HepG2 (cell line): ENCODE data around the gene ABCC5. TPM values are rescaled to one million over a fixed set of nuclear protein-coding genes. Genes with fewer than 3 reads are reported as not detected.

ENCODE experiments used
- ATAC-seq: fragments of 200-7000 bp; cut with Tn5 transposase; 3 replicates; pipeline ENCODE4 v1.9.1; 2020; ENCODE audit warnings: mild to moderate bottlenecking, moderate library complexity
- BruUV-seq: library from RNA; stranded (reverse); fragments of 400-500 nt; replicated peaks from 2 replicates; lab custom pipeline; 2021; lab: Mats Ljungman, UMichigan
- CTCF ChIA-PET: fragments of 300-600 bp; formaldehyde crosslinking; extraction: SDS; loops from one replicate; lab custom pipeline; 2021; ENCODE audit warnings: low total read pairs, inconsistent platforms, low intra/inter-chr PET ratio; lab: Yijun Ruan, JAX
- POLR2A ChIA-PET: fragments of 350-600 bp; sonication (Branson Sonifier 250); formaldehyde crosslinking; loops from one replicate; lab custom pipeline; 2020; ENCODE audit warnings: antibody characterized with exemption, inconsistent platforms; lab: Yijun Ruan, JAX
- DNase-seq: peaks from one replicate; pipeline ENCODE4 v3.0.0-alpha.2; 2015; ENCODE audit warnings: low spot score
- FAIRE-seq: peaks from 3 replicates; lab custom pipeline; 2011; peaks lifted over from hg19 to GRCh38; lab: Jason Lieb, UNC
- H2AFZ ChIP-seq: one replicate; pipeline ENCODE4 v1.6.1; 2011; ENCODE audit warnings: low read length, inconsistent platforms
- H3K27ac ChIP-seq: fragments of 300-600 bp; 3 replicates; pipeline ENCODE4 v1.8.0; 2011; ENCODE audit warnings: mixed run types, mild to moderate bottlenecking, mixed read lengths, low read length, inconsistent platforms; ENCODE audit not compliant: insufficient read depth; ENCODE audit errors: extremely low read length
- H3K27me3 ChIP-seq, 2 experiments: fragments of 200-600 bp in 1 of 2; 2 replicates in 1 of 2; 3 replicates in 1 of 2; pipeline versions ENCODE4 v1.6.0 to v1.8.0; 2011; ENCODE audit warnings: low read length in 2 of 2, mild to moderate bottlenecking in 2 of 2, moderate library complexity in 2 of 2, inconsistent platforms in 1 of 2; ENCODE audit not compliant: insufficient read depth in 2 of 2, control insufficient read depth in 1 of 2
- H3K36me3 ChIP-seq, 2 experiments: fragments of 200-600 bp in 1 of 2; replicated peaks in 1 of 2; 2 replicates in 1 of 2; 3 replicates in 1 of 2; pipeline versions ENCODE4 v1.5.1 to v1.8.0; 2011; ENCODE audit warnings: low read length in 2 of 2, inconsistent platforms in 1 of 2; ENCODE audit not compliant: insufficient read depth in 2 of 2, control insufficient read depth in 1 of 2
- H3K4me1 ChIP-seq: 2 replicates; pipeline ENCODE4 v1.5.1; 2012; ENCODE audit warnings: low read length, inconsistent platforms; ENCODE audit not compliant: insufficient read depth
- H3K4me2 ChIP-seq: 2 replicates; pipeline ENCODE4 v1.6.0; 2011; ENCODE audit warnings: low read depth, low read length, inconsistent platforms
- H3K4me3 ChIP-seq, 3 experiments: fragments of 200-600 bp in 1 of 3; sonication (generic), shearing (Covaris generic) in 1 of 3; replicated peaks in 1 of 3; 2 replicates each; pipeline ENCODE4 v1.5.1; 2011 to 2016; ENCODE audit warnings: low read length in 3 of 3, inconsistent platforms in 2 of 3, low read depth in 2 of 3, mild to moderate bottlenecking in 2 of 3, control low read depth in 1 of 3, mixed read lengths in 1 of 3; ENCODE audit not compliant: insufficient read depth in 1 of 3
- H3K79me2 ChIP-seq: one replicate; pipeline ENCODE4 v1.6.1; 2011; ENCODE audit warnings: low read length, inconsistent platforms; ENCODE audit not compliant: insufficient read depth
- H3K9ac ChIP-seq: 2 replicates; pipeline ENCODE4 v1.6.0; 2011; ENCODE audit warnings: mild to moderate bottlenecking, low read depth, low read length, inconsistent platforms; ENCODE audit not compliant: insufficient read depth
- H3K9me3 ChIP-seq: 2 replicates; pipeline ENCODE4 v1.5.1; 2012; ENCODE audit warnings: mild to moderate bottlenecking, low read length
- H4K20me1 ChIP-seq: 2 replicates; pipeline ENCODE4 v1.6.0; 2011; ENCODE audit warnings: inconsistent platforms, mild to moderate bottlenecking, low read length, moderate library complexity; ENCODE audit not compliant: insufficient read depth
- ATF7-NPFF ChIP-seq: sonication (generic); formaldehyde crosslinking; IDR thresholded peaks from 2 replicates; pipeline ENCODE4 v1.8.1; 2023; ENCODE audit warnings: mild to moderate bottlenecking, low read depth, missing genetic modification reagents, moderate library complexity
- BHLHE40 ChIP-seq: IDR thresholded peaks from 2 replicates; pipeline ENCODE4 v1.6.1; 2011; ENCODE audit warnings: low read length, improper control_type of control experiment
- FOXO1 ChIP-seq: sonication (generic); formaldehyde crosslinking; IDR thresholded peaks from 2 replicates; pipeline ENCODE4 v1.4.0; 2020; ENCODE audit warnings: missing genetic modification reagents
- HDAC1 ChIP-seq: sonication (generic); formaldehyde crosslinking; IDR thresholded peaks from 2 replicates; pipeline ENCODE4 v1.5.1; 2020; ENCODE audit warnings: mild to moderate bottlenecking, missing genetic modification reagents
- HNRNPUL1 ChIP-seq: fragments of 200-400 bp; formaldehyde crosslinking; IDR thresholded peaks from 2 replicates; pipeline ENCODE4 v1.6.1; 2017; ENCODE audit warnings: low read depth, mild to moderate bottlenecking, low read length, moderate library complexity
- KAT7 ChIP-seq: IDR thresholded peaks from 2 replicates; pipeline ENCODE4 v1.6.1; 2018; ENCODE audit warnings: borderline replicate concordance, missing compliant biosample characterization
- KDM6A ChIP-seq: IDR thresholded peaks from 2 replicates; pipeline ENCODE4 v1.6.1; 2016; ENCODE audit warnings: low read depth
- MED1 ChIP-seq: sonication (generic); formaldehyde crosslinking; IDR thresholded peaks from 2 replicates; pipeline ENCODE4 v1.4.0; 2020; ENCODE audit warnings: missing genetic modification reagents
- NFKBIZ ChIP-seq: IDR thresholded peaks from 2 replicates; pipeline ENCODE4 v1.6.1; 2018; ENCODE audit warnings: missing genetic modification reagents, missing compliant biosample characterization
- ZBTB21 ChIP-seq: sonication (generic); formaldehyde crosslinking; IDR thresholded peaks from 2 replicates; pipeline ENCODE4 v1.4.0; 2020; ENCODE audit warnings: missing genetic modification reagents
- ZC3H13 ChIP-seq: sonication (generic); formaldehyde crosslinking; IDR thresholded peaks from 2 replicates; pipeline ENCODE4 v1.8.1; 2023; ENCODE audit warnings: mild to moderate bottlenecking, missing genetic modification reagents, moderate library complexity
- ZNF530 ChIP-seq: sonication (generic); formaldehyde crosslinking; IDR thresholded peaks from 2 replicates; pipeline ENCODE4 v1.5.0; 2020; ENCODE audit warnings: low read depth, mild to moderate bottlenecking, missing genetic modification reagents
- ZNF816 ChIP-seq: sonication (generic); formaldehyde crosslinking; IDR thresholded peaks from 2 replicates; pipeline ENCODE4 v1.8.0; 2022; ENCODE audit warnings: missing genetic modification reagents, mild to moderate bottlenecking, borderline replicate concordance
- WGBS: methylation state at CpG from one replicate; pipeline ENCODE4 v1.1.6; 2017; ENCODE audit warnings: low lambda C conversion rate; 5-methylcytosine and 5-hydroxymethylcytosine counted together
- in situ Hi-C: cut with HindIII; loops from 2 replicates; pipeline ENCODE4 v1.10.0; 2017; ENCODE audit warnings: low pct_unique_long_range_greater_than_20kb; ENCODE audit not compliant: extremely low pct_ligation_motif_present
- intact Hi-C: fragments of 100-400 bp; cut with micrococcal nuclease; formaldehyde crosslinking; loops from one replicate; pipeline ENCODE4 v1.10.0; 2022; ENCODE audit not compliant: unreplicated experiment
- polyA plus RNA-seq, 8 experiments: library from polyadenylated mRNA; depleted of rRNA in 3 of 8; stranded (reverse) in 7 of 8; unstranded in 1 of 8; fragments of >200 nt; fragmentation: Illumina TruSeq in 4 of 8; extraction: Trizol in 4 of 8; gene quantifications; 2 replicates each; pipeline versions ENCODE4 v1.2.1 to v1.2.3, GENCODE V29; 2011 to 2016; ENCODE audit warnings: low read depth in 4 of 8, missing spikeins in 1 of 8, mixed read lengths in 1 of 8; ENCODE audit not compliant: insufficient read depth in 1 of 8
- total RNA-seq, 5 experiments: library from RNA; depleted of rRNA; stranded (reverse); fragments of >200 nt; fragmentation: Illumina TruSeq; extraction: Trizol; gene quantifications; 2 replicates each; pipeline ENCODE4 v1.2.3, GENCODE V29; 2016; ENCODE audit warnings: low read depth in 1 of 5

Gene ABCC5
- total and polyA plus RNA-seq, 2 of the 13 experiments (the other 11 are each of a cell fraction or from before 2014, with no cell fraction given): 12.5 to 12.7 TPM

- no peak for TF ChIP-seq ZC3H13 (CRISPR knock-in tag)
- TF ChIP-seq MED1: no peak
- no peak for TF ChIP-seq ZBTB21 (CRISPR knock-in tag)
- TF ChIP-seq NFKBIZ: no peak
- TF ChIP-seq HNRNPUL1: no peak
- no peak for TF ChIP-seq KDM6A (CRISPR knock-in tag)
- TF ChIP-seq KAT7 (CRISPR knock-in tag): no peak
- no peak for TF ChIP-seq ZNF816 (CRISPR knock-in tag)
- TF ChIP-seq BHLHE40: no peak
- TF ChIP-seq FOXO1 (CRISPR knock-in tag): no peak
- TF ChIP-seq ZNF530: no peak
- TF ChIP-seq ATF7-NPFF (CRISPR knock-in tag): no peak
- no peak for TF ChIP-seq HDAC1 (CRISPR knock-in tag)
- no peaks in the 10 kb centered on the region for H3K27me3 ChIP-seq
- BruUV-seq: no TSS peak
- intact Hi-C loops (no loop called here), in situ Hi-C loops (no loop called here)
- no peaks in the 10 kb centered on the region for H3K79me2 ChIP-seq
- FAIRE-seq: no peak
- WGBS: 96% methylated on average over 5 of the region's 5 CpGs
- H4K20me1 ChIP-seq: no peaks in the 10 kb centered on the region
- no peak overlapping the region for H3K4me3 ChIP-seq
- CTCF ChIA-PET: no interaction called here
- H3K4me2 ChIP-seq: no peak overlapping the region
- ATAC-seq: no peak
- POLR2A ChIA-PET: no interaction called here
- DNase-seq: no peak
- no peak overlapping the region for H3K9ac ChIP-seq
- no peaks in the 10 kb centered on the region for H3K9me3 ChIP-seq
- H3K36me3 ChIP-seq: peaks cover 3 to 22% of the 10 kb centered on the region in 2 experiments; a peak in 3 of 5 replicates
- H2AFZ ChIP-seq: no peak overlapping the region
- no peak overlapping the region for H3K27ac ChIP-seq
- no peaks in the 10 kb centered on the region for H3K4me1 ChIP-seq
These were observed 72.9 kb downstream of the ABCC5 start for GRCh38 chr3:183944775-183945174.
